Sigmoid colon (tissue), 7 donors: ENCODE results near the gene CCSER1. TPM values are rescaled to one million over a fixed set of nuclear protein-coding genes. Genes with fewer than 3 reads are reported as not detected.

Experiments used
- DNase-seq: peaks from one replicate; pipeline ENCODE4 v3.0.0-alpha.2; 2019
- H3K27ac ChIP-seq, 4 donors: fragments of 200-600 bp; sonication (generic); one replicate each; pipeline ENCODE4 v1.5.1; 2016 to 2019; ENCODE audit warnings: mild to moderate bottlenecking in 1 of 4
- H3K27me3 ChIP-seq, 3 donors: fragments of 200-600 bp; sonication (generic); one replicate each; pipeline ENCODE4 v1.5.1; 2019; ENCODE audit warnings: mild to moderate bottlenecking in 1 of 3
- H3K36me3 ChIP-seq, 4 donors: fragments of 200-600 bp; sonication (generic); one replicate each; pipeline ENCODE4 v1.5.1; 2016 to 2019
- H3K4me1 ChIP-seq, 4 donors: fragments of 200-600 bp; sonication (generic); one replicate each; pipeline ENCODE4 v1.5.1; 2017 to 2019
- H3K4me3 ChIP-seq, 4 donors: fragments of 200-600 bp; sonication (generic); one replicate each; pipeline ENCODE4 v1.5.1; 2017 to 2019; ENCODE audit warnings: mild to moderate bottlenecking in 2 of 4, moderate library complexity in 1 of 4
- H3K9me3 ChIP-seq, 4 donors: fragments of 200-600 bp in 3 of 4; sonication (generic) in 3 of 4; one replicate each; pipeline versions ENCODE4 v1.5.1 to v1.6.1; 2013 to 2019
- EP300 ChIP-seq, 4 donors: sonication (generic); formaldehyde crosslinking; IDR thresholded peaks; one replicate each; pipeline ENCODE4 v1.6.1; 2017; ENCODE audit warnings: antibody characterized with exemption in 4 of 4
- POLR2A ChIP-seq, 2 donors: fragments of 450-650 bp; IDR thresholded peaks; one replicate each; pipeline ENCODE4 v1.6.1; 2016; ENCODE audit warnings: antibody characterized with exemption in 2 of 2, mild to moderate bottlenecking in 2 of 2, moderate library complexity in 2 of 2
- POLR2AphosphoS5 ChIP-seq, 4 donors: sonication (generic); formaldehyde crosslinking; IDR thresholded peaks; one replicate each; pipeline ENCODE4 v1.6.1; 2017; ENCODE audit warnings: antibody characterized with exemption in 4 of 4
- WGBS, 2 donors: extraction: QIAGEN DNeasy Blood & Tissue Kit; methylation state at CpG; one replicate each; pipeline ENCODE4 v1.1.7; 2013; 5-methylcytosine and 5-hydroxymethylcytosine counted together
- intact Hi-C: fragments of 100-400 bp; cut with DNase I; formaldehyde crosslinking; loops from one replicate; pipeline ENCODE4 v1.15.1; 2023
- polyA plus RNA-seq, 3 donors: library from polyadenylated mRNA; stranded (reverse); fragments of 200-250 nt; gene quantifications; one replicate each; pipeline ENCODE4 v1.2.3, GENCODE V29; 2013
- total RNA-seq, 4 donors: library from RNA; depleted of rRNA; stranded (reverse); fragments of >200 nt; gene quantifications; one replicate each; pipeline ENCODE4 v1.1.0, GENCODE V29; 2016
- TF ChIP-seq, protein P1 (sequence below), 4 experiments: fragments of 450-650 bp in 3 of 4; fragments of 200-600 bp in 1 of 4; IDR thresholded peaks; one replicate each; pipeline ENCODE4 v1.5.1; 2016 to 2019; ENCODE audit warnings: antibody characterized with exemption in 4 of 4, mild to moderate bottlenecking in 3 of 4, moderate library complexity in 2 of 4
- donor health status: healthy with polysubstance abuse.
- donor health status: Bipolar disorder and iron deficiency.
- donor health status: healthy.

Gene CCSER1
- total and polyA plus RNA-seq, 7 donors, result 1.6 to 7.2 (median 4.2) TPM

DNA sequence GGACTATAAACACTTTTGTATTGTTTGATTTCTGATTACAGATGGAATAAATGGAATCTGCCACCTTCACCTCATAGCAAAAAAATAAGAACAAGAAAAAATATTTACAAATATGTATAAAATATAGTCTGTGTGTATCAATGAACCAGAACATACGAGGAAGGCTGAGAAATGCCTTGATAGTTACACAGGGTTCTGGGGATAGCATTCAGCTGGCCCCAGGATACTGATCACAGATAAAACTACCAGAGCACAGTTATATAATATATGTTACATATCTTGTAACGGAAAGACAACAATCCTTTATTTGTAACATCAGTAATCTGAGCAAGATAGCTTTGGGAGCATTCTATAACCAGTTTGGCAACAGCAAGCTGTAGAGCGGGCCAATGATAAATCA is 1101.5 kb downstream of the CCSER1 start:
- Histone ChIP-seq H3K36me3 (no peaks in the 10 kb centered on the region), H3K4me1 (no peaks in the 10 kb centered on the region), H3K4me3 (no peak overlapping the region), H3K27ac (no peak overlapping the region), H3K9me3 (no peaks in the 10 kb centered on the region), H3K27me3 (no peaks in the 10 kb centered on the region)
- TF ChIP-seq POLR2A (IDR thresholded peaks at IDR 0.05) (no peak), EP300 (IDR thresholded peaks at IDR 0.05) (no peak)
- intact Hi-C loops, result no loop called here
- DNase-seq, result no peak
- WGBS, 2 donors, result 93% methylated on average over 3 of the region's 3 CpGs

DNA sequence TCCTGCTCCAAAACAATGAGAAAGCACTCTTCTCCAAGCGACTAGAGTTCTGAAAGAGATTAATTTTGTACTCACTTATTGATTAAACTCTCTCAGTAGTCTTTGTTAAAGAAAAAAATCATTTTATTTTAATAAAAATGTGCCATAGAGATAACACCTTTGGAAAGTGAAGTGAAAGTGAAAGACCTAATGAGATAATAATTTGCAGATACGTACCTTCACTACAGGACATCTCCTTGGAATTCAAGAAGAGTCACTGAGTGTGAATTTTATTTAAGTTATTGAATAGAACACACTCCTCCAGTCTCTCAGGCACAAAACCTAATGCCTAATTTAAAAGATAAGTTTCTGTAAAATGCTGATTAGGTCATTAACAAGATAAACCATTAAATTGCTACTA is 1106.0 kb downstream of the CCSER1 start:
- no peak overlapping the region for H3K27ac ChIP-seq
- H3K9me3 ChIP-seq, result no peaks in the 10 kb centered on the region
- TF ChIP-seq POLR2A (IDR thresholded peaks at IDR 0.05) (no peak), EP300 (IDR thresholded peaks at IDR 0.05) (no peak), POLR2AphosphoS5 (IDR thresholded peaks at IDR 0.05) (no peak)
- TF ChIP-seq, protein P1, sequence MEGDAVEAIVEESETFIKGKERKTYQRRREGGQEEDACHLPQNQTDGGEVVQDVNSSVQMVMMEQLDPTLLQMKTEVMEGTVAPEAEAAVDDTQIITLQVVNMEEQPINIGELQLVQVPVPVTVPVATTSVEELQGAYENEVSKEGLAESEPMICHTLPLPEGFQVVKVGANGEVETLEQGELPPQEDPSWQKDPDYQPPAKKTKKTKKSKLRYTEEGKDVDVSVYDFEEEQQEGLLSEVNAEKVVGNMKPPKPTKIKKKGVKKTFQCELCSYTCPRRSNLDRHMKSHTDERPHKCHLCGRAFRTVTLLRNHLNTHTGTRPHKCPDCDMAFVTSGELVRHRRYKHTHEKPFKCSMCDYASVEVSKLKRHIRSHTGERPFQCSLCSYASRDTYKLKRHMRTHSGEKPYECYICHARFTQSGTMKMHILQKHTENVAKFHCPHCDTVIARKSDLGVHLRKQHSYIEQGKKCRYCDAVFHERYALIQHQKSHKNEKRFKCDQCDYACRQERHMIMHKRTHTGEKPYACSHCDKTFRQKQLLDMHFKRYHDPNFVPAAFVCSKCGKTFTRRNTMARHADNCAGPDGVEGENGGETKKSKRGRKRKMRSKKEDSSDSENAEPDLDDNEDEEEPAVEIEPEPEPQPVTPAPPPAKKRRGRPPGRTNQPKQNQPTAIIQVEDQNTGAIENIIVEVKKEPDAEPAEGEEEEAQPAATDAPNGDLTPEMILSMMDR (IDR thresholded peaks at IDR 0.05), result no peak
- no peaks in the 10 kb centered on the region for H3K36me3 ChIP-seq
- intact Hi-C loops, result no loop called here
- no peaks in the 10 kb centered on the region for H3K27me3 ChIP-seq
- WGBS, 2 donors, result 84 to 87% methylated on average over 2 of the region's 2 CpGs
- no peak overlapping the region for H3K4me3 ChIP-seq
- H3K4me1 ChIP-seq, result no peaks in the 10 kb centered on the region
- DNase-seq, result no peak

DNA sequence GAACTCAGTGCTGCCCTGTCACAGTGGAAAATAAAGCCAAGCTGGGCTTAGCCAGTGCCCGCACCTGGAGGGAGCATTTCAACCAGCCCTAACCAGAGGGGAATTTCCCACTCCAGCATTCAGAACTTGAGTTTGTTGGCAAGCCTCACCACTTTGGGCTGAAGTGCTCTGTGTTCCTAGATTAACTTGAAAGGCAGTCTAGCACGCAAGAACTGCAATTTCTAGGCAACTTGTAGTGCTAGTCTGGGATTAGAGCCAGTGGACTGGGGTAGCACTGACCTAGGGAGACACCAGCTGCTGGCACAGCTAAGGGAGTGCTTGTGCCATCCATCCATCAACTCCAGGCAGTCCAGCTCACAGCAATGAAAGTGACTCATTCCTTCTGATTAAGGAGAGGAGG is 1115.9 kb downstream of the CCSER1 start:
- intact Hi-C loops, result no loop called here
- Histone ChIP-seq H3K27ac (no peak overlapping the region), H3K9me3 (no peaks in the 10 kb centered on the region), H3K27me3 (no peaks in the 10 kb centered on the region), H3K4me3 (no peak overlapping the region), H3K4me1 (no peaks in the 10 kb centered on the region), H3K36me3 (no peaks in the 10 kb centered on the region)
- 79 to 81% methylated on average over 2 of the region's 2 CpGs for WGBS, 2 donors
- TF ChIP-seq, protein P1 (IDR thresholded peaks at IDR 0.05), result no peak
- TF ChIP-seq POLR2A (IDR thresholded peaks at IDR 0.05) (no peak), POLR2AphosphoS5 (IDR thresholded peaks at IDR 0.05) (no peak), EP300 (IDR thresholded peaks at IDR 0.05) (no peak)
- DNase-seq, result no peak

DNA sequence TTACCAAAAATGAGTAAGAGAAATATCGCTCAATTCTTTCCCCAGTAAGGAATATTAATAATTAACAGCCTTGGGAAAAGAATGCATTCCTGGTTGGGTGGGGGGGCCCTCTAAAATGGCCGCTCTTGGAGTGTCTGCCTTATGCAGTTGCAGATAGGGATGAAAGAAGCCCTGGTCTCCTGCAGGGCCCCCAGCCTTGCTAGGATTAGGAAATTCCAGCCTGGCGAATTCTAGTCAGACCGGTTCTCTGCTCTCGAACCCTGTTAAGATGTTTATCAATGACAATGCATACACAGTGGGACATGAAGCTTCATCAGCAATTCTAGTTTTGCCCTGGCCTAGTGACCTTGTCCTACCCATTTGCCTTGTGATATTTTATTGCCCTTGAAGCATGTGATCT is 1128.8 kb downstream of the CCSER1 start:
- WGBS, 2 donors, result 93 to 94% methylated on average over 5 of the region's 5 CpGs
- no peaks in the 10 kb centered on the region for H3K9me3 ChIP-seq
- no peak overlapping the region for H3K27ac ChIP-seq
- H3K4me3 ChIP-seq, result no peak overlapping the region
- H3K27me3 ChIP-seq, result no peaks in the 10 kb centered on the region
- TF ChIP-seq POLR2A (IDR thresholded peaks at IDR 0.05) (no peak), POLR2AphosphoS5 (IDR thresholded peaks at IDR 0.05) (no peak), EP300 (IDR thresholded peaks at IDR 0.05) (no peak)
- TF ChIP-seq, protein P1 (IDR thresholded peaks at IDR 0.05), result no peak
- no peaks in the 10 kb centered on the region for H3K4me1 ChIP-seq
- DNase-seq, result no peak
- intact Hi-C loops, result no loop called here
- H3K36me3 ChIP-seq, result no peaks in the 10 kb centered on the region

DNA sequence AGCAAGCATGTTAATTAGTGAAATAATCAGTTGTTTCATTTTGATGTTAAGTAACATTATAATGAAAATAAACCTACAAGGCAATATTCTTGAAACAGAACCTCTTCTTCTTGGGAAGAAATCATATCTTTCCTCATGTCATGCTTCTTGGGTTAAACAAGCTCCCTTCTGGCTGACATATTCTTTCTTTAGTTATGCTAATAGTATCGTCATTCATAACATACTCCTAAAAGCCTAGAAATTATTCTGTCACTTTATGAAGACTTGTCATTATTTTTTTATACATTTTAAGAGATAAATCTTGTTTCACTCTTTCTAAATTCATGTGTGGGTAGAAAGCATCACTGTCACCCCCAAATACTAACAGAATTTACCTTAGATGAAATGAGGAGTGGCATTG is 1129.6 kb downstream of the CCSER1 start:
- no peaks in the 10 kb centered on the region for H3K27me3 ChIP-seq
- 91 to 99% methylated on average over 1 of the region's 1 CpG for WGBS, 2 donors
- intact Hi-C loops, result no loop called here
- no peaks in the 10 kb centered on the region for H3K4me1 ChIP-seq
- no peaks in the 10 kb centered on the region for H3K36me3 ChIP-seq
- DNase-seq, result no peak
- TF ChIP-seq, protein P1 (IDR thresholded peaks at IDR 0.05), result no peak
- TF ChIP-seq POLR2A (IDR thresholded peaks at IDR 0.05) (no peak), POLR2AphosphoS5 (IDR thresholded peaks at IDR 0.05) (no peak), EP300 (IDR thresholded peaks at IDR 0.05) (no peak)
- H3K4me3 ChIP-seq, result no peak overlapping the region
- no peak overlapping the region for H3K27ac ChIP-seq
- no peaks in the 10 kb centered on the region for H3K9me3 ChIP-seq
